8988T (cell line): Measurements from ENCODE around the gene FBH1.
"Not testable (repeated sequence)": the region's sequence is repeated elsewhere in the genome, so short reads cannot be mapped to it uniquely, and the experiment has no call there.

ENCODE experiments used
- DNase-seq: peaks from one replicate; pipeline ENCODE4 v3.0.0; 2011

The FBH1 gene

GRCh38 chr10:5889624-5890451, at the start of gene FBH1, which contains the start of gene ANKRD16:
Gene FBH1 (plus strand): TSS chr10:5890243. CDS start chr10:5890346, 103 bp downstream.
Gene ANKRD16 (minus strand): TSS chr10:5889893. CDS start chr10:5889354, 539 bp downstream.
- DNase-seq = peak; percentile 94

GRCh38 chr10:5840314-5841307, 49.4 kb upstream of the FBH1 start:
- no peak for DNase-seq

- no peak for DNase-seq
Measured at GRCh38 chr10:5841965-5842364, 48.1 kb upstream of the FBH1 start.

GRCh38 chr10:5843686-5844344, 46.2 kb upstream of the FBH1 start:
- DNase-seq = no peak

- DNase-seq = no peak
Measured at GRCh38 chr10:5844345-5845055, 45.5 kb upstream of the FBH1 start.

GRCh38 chr10:5846667-5847066, 43.4 kb upstream of the FBH1 start:
- DNase-seq = not testable (repeated sequence)

- no peak for DNase-seq
Measured at GRCh38 chr10:5854131-5854475, 35.9 kb upstream of the FBH1 start.

GRCh38 chr10:5855979-5856700, 33.9 kb upstream of the FBH1 start:
- no peak for DNase-seq

- no peak for DNase-seq
Measured at GRCh38 chr10:5856701-5857004, 33.4 kb upstream of the FBH1 start.

- no peak for DNase-seq
Measured at GRCh38 chr10:5858811-5859210, 31.2 kb upstream of the FBH1 start.

GRCh38 chr10:5860066-5860465, 30.0 kb upstream of the FBH1 start:
- DNase-seq = no peak

GRCh38 chr10:5862360-5862961, 27.6 kb upstream of the FBH1 start:
- no peak for DNase-seq

- not testable (repeated sequence) for DNase-seq
Measured at GRCh38 chr10:5862981-5863685, 26.9 kb upstream of the FBH1 start.

- DNase-seq = not testable (repeated sequence)
Measured at GRCh38 chr10:5866451-5867081, 23.5 kb upstream of the FBH1 start.

GRCh38 chr10:5867091-5867615, 22.9 kb upstream of the FBH1 start:
- not testable (repeated sequence) for DNase-seq

GRCh38 chr10:5868383-5868782, 21.7 kb upstream of the FBH1 start:
- DNase-seq = not testable (repeated sequence)

GRCh38 chr10:5869156-5869555, 20.9 kb upstream of the FBH1 start:
- DNase-seq = no peak

- no peak for DNase-seq
Measured at GRCh38 chr10:5871596-5871995, 18.4 kb upstream of the FBH1 start.

GRCh38 chr10:5873515-5873995, 16.5 kb upstream of the FBH1 start:
- peak; percentile 59 for DNase-seq
